WERI-Rb-1 (cell line): ENCODE data around the gene ITGB3.

Source experiments
- DNase-seq: peaks from one replicate; pipeline ENCODE4 v3.0.0-alpha.2; 2020
- H3K27ac ChIP-seq: fragments of 250-450 bp; sonication (Bioruptor Pico); 2 replicates; pipeline ENCODE4 v1.5.1; 2020; ENCODE audit warnings: mild to moderate bottlenecking, moderate library complexity
- H3K27me3 ChIP-seq: fragments of 250-450 bp; sonication (Bioruptor Pico); 2 replicates; pipeline ENCODE4 v1.5.1; 2021; ENCODE audit warnings: mild to moderate bottlenecking, low read depth, moderate library complexity; ENCODE audit not compliant: insufficient read depth, severe bottlenecking
- H3K36me3 ChIP-seq: fragments of 250-450 bp; sonication (Bioruptor Pico); 2 replicates; pipeline ENCODE4 v1.5.1; 2020; ENCODE audit warnings: mild to moderate bottlenecking, moderate library complexity
- H3K4me3 ChIP-seq: 2 replicates; pipeline ENCODE4 v1.5.1; 2011; ENCODE audit warnings: low read depth, mild to moderate bottlenecking, control low read depth, low read length
- H3K9me3 ChIP-seq: fragments of 250-450 bp; sonication (Bioruptor Pico); 2 replicates; pipeline ENCODE4 v1.5.1; 2021; ENCODE audit warnings: mild to moderate bottlenecking, moderate library complexity; ENCODE audit not compliant: severe bottlenecking
- CTCF ChIP-seq: IDR thresholded peaks from 2 replicates; pipeline ENCODE4 v1.5.1; 2011; ENCODE audit warnings: low read depth, mild to moderate bottlenecking, control low read depth, inconsistent platforms, low read length

Gene ITGB3

GRCh38 chr17:47239967-47240651 lies 13.5 kb upstream of the ITGB3 start:
- Histone ChIP-seq H3K27me3 (no peaks in the 10 kb centered on the region), H3K4me3 (no peak overlapping the region), H3K36me3 (no peaks in the 10 kb centered on the region), H3K9me3 (peaks cover 7% of the 10 kb centered on the region), H3K27ac (no peak overlapping the region)
- no peak for TF ChIP-seq CTCF
- DNase-seq, result no peak

DNA sequence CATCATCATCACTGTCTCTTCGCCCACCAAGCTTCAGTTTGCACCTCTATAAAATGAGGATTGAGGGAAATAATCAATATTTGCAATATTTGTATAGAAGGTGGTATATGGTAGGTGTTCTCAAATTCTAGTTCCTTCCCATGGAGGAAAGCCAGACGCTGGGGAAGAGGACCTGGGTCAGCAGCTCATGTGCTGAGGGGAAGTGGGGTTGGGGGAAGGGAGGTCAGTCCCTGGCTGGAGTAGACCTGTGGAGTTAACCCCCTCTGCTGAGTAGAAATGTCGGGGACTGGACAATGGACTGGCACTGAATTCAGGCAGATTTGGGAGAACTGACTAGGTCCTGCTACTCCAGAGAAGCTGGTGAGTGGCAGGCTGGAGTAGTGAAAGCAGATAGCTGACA lies 12.8 kb upstream of the ITGB3 start:
- H3K27ac ChIP-seq, result no peak overlapping the region
- H3K4me3 ChIP-seq, result no peak overlapping the region
- no peaks in the 10 kb centered on the region for H3K27me3 ChIP-seq
- peaks cover 7% of the 10 kb centered on the region for H3K9me3 ChIP-seq
- DNase-seq, result no peak
- no peaks in the 10 kb centered on the region for H3K36me3 ChIP-seq
- no peak for TF ChIP-seq CTCF

DNA sequence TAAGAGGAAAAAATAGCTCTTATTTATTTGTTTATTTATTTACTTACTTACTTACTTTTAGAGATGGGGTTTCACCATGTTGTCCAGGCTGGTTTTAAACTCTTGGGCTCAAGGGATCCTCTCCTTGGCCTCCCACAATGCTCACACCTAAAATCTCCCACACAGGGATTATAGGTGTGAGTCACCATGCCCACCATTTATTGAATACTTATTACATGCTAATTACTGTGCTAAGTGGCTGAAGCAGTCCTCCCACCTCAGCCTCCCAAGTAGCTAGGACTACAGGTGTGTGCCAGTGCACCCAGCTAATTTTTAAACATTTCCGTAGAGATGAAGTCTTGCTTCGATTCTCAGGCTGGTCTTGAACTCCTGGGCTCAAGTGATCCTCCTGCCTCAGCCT lies 11.0 kb upstream of the ITGB3 start:
- TF ChIP-seq CTCF, result no peak
- Histone ChIP-seq H3K27me3 (no peaks in the 10 kb centered on the region), H3K27ac (no peak overlapping the region), H3K36me3 (no peaks in the 10 kb centered on the region), H3K9me3 (no peaks in the 10 kb centered on the region), H3K4me3 (no peak overlapping the region)
- DNase-seq, result no peak

GRCh38 chr17:47243737-47244598 lies 9.7 kb upstream of the ITGB3 start:
- Histone ChIP-seq H3K27ac (no peak overlapping the region), H3K27me3 (no peaks in the 10 kb centered on the region), H3K9me3 (no peaks in the 10 kb centered on the region), H3K36me3 (no peaks in the 10 kb centered on the region), H3K4me3 (no peak overlapping the region)
- DNase-seq, result no peak
- TF ChIP-seq CTCF, result no peak

DNA sequence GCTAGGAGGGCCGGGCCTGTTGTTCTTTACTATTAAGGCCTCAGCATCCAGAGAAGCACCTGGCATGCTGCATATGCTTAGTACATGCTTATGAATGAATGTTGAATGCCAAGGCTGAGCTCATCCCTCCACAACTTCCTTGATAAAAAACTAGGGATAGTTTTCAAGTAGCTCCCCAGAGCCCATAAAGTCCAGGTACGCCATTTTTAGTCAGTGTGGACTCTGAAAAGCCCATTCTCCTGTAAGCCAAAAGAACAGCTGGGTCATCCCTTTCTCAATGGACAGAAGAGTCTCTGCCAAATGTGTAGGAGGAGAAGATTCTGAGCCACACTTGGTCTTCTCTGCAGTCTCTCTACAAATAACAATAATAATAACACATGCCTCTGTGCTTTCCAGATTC lies 8.9 kb upstream of the ITGB3 start:
- Histone ChIP-seq H3K27me3 (no peaks in the 10 kb centered on the region), H3K9me3 (no peaks in the 10 kb centered on the region), H3K27ac (no peak overlapping the region), H3K36me3 (no peaks in the 10 kb centered on the region), H3K4me3 (no peak overlapping the region)
- TF ChIP-seq CTCF, result no peak
- DNase-seq, result no peak
